Measurements from ENCODE around the gene SLC35D2.
A peak's percentile ranks its signal among the peaks of the same experiment; 100 is the strongest.

The SLC35D2 gene

DNA sequence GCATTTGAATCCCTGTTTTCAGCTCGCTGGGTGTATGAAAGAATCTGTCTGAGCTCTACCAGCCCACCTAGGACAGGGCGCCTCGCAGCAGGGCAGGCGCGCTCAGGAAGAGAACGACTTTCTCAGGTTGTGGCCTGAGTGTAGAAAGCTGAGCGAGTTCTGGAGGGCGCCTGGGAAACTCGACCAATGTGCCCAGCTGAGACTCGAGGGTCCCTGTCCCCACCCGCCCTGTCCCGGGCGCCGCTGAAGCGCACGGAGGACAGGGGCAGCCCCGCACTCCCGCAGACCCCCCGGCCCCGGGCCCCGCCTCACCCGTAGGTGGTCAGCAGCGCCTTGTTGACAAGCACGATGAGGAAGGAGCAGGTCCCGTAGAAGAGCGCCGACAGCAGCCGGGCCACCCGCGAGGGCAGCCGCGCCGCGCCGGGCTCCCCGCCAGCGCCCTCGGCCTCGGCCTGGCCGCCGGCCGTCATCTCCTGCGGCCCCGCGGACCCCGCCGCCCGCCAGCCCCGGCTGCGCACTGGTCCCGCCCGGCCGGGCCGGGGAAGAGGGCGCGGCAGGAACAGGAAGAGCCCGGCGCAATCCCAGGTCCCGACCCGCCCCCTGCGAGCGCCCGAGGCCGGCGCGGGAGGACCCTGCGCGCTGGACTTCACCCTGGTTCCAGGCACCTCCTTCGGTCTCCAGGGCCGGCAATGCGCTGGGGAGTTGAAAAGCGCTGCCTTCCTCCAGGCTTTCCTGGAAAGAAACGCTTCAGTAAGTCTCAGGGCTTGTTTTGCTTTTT, at the start of gene SLC35D2:
SLC35D2 (minus strand) TSS at position 547 of the 778 bp plus-strand sequence; CDS start at position 470, 77 bp downstream.
- DNase-seq = peak; percentile 21

GRCh38 chr9:96430377-96430776, 46.9 kb upstream of the SLC35D2 start:
- DNase-seq = no peak

- no peak for DNase-seq
Measured at GRCh38 chr9:96429732-96430131, 46.2 kb upstream of the SLC35D2 start.

DNA sequence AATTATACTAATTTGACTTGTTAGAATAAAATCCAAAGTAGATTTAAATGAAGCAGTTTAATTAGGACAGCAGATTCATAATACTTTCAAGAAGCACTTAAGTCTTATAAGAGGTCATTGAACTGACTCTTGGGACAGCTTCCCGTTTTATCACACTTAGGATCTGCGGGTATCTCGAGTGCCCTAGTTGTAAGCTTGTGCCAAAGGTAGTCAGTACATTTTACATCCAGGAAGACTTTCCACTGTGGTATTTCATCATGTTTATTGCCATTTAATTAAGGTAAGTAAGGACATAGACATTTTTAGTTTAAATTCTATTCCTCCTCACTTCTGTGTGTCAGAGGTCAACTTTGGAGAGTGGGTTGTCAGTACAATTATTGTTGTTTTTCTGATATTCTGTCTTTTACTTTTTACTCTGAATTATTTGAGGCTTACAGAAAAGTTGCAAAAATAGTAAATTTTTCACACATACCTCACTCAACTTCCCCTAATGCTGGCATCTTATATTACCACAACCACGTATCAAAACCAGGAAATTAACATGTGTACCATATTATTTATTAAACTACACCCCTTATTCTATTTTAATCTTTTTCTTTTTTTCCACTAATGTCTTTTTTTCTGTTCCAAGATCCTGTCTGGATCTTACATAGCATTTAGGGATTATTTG, 42.1 kb upstream of the SLC35D2 start:
- peak; percentile 23 for DNase-seq

- no peak for DNase-seq
Measured at GRCh38 chr9:96423985-96424336, 40.5 kb upstream of the SLC35D2 start.

DNA sequence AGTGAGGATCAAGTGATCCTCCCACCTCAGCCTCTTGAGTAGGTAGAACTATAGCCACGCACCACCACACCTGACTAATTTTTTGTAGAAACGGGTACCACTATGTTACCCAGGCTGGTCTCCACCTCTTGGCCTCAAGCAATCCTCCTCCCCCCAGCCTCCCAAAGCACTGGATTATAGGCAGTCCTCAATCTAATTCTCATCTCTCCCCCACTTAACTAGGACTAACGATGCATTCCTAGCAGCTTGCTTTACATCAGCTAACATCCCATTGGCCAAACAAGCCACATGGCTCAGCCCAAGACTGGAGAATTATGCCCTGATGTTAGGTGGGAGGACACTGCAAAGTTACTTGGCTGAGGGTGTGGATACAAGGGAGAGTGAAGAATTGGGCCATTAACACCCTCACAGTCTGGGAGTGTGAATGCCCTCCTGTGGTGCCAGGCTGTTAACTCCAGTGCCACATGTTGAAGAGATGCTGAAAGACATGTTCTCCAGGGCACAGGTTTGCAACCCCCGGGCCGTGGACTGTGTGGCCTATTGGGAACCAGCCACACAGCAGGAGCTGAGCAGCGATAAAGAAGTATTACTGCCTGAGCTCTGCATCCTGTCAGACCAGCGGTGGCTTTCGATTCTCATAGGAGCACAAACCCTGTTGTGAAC, 39.9 kb upstream of the SLC35D2 start:
- DNase-seq = no peak

DNA sequence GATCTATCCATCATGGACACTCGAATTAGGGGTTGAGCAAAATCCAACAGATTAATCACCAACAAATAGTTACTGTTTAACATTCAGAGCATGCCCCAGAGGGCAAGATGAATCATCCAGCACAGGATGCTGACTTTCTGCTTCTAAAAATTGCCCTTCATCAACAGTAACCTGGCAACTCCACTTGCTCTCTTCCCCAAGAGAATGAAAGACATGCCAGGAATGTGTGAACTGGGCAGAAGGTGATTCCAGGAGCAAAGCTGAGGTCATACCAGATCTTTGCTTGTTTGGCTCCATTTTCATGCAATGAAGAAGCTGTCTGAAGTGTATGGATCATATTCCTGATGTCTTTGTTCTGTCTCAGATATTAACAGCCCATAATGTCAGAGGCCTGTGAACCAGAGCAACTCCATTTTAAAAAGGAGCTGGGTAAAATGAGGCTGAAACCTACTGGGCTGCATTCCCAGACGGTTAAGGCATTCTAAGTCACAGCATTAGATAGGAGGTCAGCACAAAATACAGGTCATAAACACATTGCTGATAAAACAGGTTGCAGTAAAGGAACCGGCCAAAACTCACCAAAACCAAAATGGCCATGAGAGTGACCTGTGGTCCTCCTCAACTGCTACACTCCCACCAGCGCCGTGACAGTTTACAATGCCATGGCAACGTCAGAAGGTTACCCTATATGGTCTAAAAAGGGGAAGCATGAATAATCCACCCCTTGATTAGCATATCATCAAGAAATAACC, 37.1 kb upstream of the SLC35D2 start:
- peak; percentile 27 for DNase-seq

DNA sequence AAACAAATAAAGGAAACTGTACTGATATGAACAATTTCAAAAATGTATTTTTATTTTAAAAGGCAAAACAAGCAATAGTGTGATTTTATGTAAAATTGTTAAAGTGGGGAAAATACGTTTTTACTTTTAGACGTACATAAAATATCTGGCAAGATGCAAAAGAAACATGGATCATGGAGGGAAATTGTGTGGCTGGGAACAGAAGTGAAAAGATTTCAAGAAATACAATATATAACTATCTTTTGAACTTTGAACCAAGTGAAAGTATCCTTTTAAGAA, 36.1 kb upstream of the SLC35D2 start:
- no peak for DNase-seq

- peak; percentile 65 for DNase-seq
Measured at GRCh38 chr9:96418920-96419690, 35.6 kb upstream of the SLC35D2 start.

DNA sequence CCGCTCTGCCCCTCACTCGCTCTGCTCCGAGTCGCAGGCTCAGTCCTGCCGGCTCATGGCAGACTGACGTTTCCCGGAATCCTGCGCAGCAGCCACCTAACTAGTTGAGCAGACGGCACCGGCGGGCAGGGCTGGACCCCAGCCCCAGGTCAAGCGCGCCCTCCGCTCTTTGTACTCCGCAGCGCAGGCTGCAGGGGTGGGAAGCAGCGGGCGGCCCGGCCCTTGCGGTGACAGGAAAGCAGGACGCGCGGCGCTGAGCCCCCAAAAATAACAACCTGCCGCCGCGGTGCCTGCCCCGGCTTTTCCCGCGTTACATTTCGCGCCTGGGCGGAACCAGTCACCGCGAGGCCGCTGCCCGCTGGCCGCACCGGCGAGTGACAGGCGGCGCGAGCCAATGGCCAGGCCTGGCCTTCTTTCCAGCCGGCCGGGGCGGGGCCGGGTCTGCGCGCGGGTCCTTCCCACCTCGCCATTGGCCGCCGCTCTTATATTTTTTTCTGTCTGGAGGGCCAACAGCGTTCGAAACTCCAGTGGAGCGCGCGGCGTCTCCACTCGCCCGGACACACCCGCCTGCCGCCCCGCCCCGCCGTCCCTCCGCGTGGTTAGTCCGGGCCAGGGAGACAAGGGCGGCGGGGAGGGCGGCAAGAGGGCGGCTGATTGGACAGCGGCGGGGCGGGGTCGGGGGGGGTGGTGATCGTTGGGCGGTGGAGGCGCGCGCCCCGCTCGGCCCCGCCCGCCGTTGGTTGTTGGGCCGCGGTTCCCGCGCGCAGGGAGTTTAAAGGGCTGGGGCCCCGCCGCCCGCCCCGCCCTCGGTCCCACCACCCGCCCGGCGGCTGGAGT, 34.8 kb upstream of the SLC35D2 start, which contains the start of gene ZNF367:
ZNF367 (minus strand) TSS at position 288 of the 837 bp plus-strand sequence. CDS start 338 bp downstream, outside the sequence.
- peak; percentile 95 for DNase-seq

- DNase-seq = no peak
Measured at GRCh38 chr9:96417661-96418082, 34.2 kb upstream of the SLC35D2 start.

GRCh38 chr9:96417051-96417586, 33.6 kb upstream of the SLC35D2 start:
- DNase-seq = peak; percentile 92

- peak; percentile 36 for DNase-seq
Measured at GRCh38 chr9:96413302-96414221, 30.1 kb upstream of the SLC35D2 start.

- DNase-seq = no peak
Measured at GRCh38 chr9:96412174-96412913, 28.8 kb upstream of the SLC35D2 start.

DNA sequence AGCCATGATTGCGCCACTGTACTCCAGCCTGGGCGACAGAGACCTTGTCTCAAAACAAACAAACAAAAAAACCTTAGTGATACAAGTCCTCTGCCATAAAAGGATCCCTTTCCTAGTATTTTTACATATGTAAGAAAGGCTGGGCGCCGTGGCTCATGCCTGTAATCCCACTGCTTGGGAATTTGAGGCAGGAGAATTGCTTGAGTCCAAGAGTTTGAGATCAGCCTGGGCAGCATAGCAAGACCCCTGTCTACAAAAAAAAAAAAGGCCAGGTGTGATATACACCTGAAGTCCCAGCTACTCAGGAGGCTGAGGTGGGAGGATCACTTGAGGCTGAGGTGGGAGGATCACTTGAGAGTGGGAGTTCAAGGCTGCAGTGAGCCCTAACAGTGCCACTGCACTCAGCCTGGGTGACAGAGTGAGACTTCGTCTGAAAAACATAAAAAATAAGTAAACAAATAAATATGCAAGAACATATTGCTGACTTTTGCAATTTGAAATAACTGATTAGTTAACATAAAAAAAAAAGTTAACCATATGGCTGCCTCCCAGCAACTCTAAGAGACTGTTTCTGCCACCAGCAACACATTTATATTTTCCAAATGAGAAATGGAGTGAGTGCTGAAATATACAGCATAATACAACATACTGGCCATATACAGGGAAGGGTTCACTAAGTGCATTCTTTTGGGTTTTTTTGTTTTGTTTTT, 27.8 kb upstream of the SLC35D2 start:
- no peak for DNase-seq

- DNase-seq = no peak
Measured at GRCh38 chr9:96408409-96409280, 25.1 kb upstream of the SLC35D2 start.

GRCh38 chr9:96400132-96400910, 16.8 kb upstream of the SLC35D2 start:
- no peak for DNase-seq
